GM19328 (cell line): ENCODE data around the gene STX18.
"Not testable (repeated sequence)": the region's sequence is repeated elsewhere in the genome, so short reads cannot be mapped to it uniquely, and the experiment has no call there.

Experiments used
- ATAC-seq: cut with Tn5 transposase; IDR thresholded peaks from one replicate; pipeline ENCODE4 v1.9.1; 2021; ENCODE audit warnings: mild to moderate bottlenecking, moderate library complexity; ENCODE audit not compliant: unreplicated experiment

STX18 gene

DNA sequence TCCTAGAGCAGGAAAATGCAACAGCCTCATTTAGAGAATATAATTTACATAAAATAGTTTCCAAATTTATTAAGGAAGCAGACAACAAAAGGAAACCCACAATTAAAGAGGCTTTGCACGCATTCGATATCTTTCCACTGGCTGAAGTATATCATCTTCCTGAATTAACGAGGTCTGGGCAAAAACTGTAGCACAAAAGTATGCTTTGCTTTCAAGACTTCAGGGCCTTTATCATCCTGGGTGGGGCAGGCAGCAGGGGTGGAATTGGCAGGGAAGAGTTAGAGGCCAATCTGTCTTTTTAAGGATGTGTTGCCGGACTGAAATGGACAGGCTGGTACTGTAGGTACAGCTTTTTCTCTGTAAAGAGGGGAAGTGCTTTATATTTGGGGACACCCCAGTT lies 17.0 kb upstream of the STX18 start:
- ATAC-seq = no peak

DNA sequence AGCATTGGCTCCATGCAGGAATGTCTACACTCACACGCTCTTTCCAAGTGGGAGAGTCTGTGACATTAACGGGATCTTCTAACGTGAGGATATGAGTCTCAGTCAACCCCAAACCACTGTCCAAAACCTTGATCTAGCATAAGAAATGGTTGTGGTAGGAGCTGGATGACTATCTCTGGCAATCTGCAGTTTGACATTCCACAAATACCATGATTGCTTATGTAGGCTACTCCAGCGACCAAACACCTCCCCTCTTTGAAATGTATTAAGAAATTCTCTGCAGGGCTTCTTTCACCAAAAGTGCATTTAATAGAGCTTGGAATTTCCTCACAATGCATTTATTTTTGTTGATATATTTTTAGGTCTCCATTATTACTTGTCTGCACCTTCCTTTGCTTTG lies 14.1 kb upstream of the STX18 start:
- ATAC-seq = no peak

DNA sequence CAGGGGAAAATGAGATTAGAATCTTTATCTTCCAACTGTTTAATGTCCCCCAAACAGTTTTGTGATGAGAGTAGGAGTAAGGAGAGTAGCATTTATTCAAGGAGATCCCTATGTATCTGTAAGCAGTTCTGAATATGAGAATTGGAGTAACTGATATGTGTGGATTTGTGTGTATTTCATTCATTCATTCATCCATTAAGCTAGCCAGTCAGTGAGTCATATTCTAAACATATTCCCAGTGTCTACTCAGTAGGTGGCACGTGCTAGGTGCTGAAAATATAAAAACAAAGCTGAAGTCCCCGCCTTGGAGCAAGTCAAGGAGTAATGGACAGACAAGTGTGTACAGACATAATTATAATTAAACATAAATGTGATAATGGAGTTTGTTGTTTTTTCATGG lies 12.4 kb upstream of the STX18 start:
- no peak for ATAC-seq

DNA sequence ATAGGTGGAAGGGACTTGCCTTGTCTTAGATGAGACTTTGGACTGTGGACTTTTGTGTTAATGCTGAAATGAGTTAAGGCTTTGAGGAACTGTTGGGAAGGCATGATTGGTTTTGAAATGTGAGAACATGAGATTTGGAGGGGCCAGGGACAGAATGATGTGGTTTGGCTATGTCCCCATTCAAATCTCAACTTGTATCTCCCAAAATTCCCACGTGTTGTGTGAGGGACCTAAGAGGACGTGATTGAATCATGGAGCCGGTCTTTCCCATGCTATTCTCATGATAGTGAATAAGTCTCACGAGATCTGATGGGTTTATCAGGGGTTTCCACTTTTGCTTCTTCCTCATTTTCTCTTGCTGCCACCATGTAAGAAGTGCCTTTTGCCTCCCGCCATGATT lies 10.2 kb upstream of the STX18 start:
- not testable (repeated sequence) for ATAC-seq

DNA sequence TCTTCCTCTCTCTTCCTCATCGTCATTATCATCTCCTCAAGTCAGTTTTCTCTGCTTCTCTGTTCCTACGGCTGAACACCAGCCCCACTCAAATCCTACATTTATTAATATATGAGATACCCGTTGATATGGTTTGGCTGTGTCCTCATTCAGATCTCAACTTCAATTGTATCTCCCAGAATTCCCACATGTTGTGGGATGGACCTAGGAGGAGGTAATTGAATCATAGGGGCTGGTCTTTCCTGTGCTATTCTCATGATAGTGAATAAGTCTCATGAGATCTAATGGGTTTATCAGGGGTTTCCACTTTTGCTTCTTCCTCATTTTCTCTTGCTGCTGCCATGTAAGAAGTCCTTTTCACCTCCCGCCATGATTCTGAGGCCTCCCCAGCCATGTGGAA lies 8.3 kb upstream of the STX18 start:
- ATAC-seq = not testable (repeated sequence)

DNA sequence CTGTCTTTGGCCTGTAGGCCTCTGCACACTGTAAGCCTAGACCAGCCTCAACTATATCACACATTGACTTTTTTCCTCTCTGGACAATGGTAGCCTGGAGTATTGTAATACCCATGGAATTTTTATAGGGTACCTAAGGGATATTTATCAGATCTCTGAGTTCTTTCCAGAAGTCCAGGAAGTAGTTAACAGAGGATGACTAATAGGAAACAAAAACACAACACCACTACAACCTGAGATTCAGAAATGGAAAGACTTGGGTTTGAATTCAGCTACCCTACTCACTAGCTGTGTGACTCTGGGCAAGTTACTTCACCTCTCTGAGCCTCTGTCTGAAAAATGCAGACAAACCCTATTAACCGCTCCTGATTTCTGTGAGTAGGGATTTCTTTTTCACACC lies 7.7 kb upstream of the STX18 start:
- ATAC-seq = no peak

DNA sequence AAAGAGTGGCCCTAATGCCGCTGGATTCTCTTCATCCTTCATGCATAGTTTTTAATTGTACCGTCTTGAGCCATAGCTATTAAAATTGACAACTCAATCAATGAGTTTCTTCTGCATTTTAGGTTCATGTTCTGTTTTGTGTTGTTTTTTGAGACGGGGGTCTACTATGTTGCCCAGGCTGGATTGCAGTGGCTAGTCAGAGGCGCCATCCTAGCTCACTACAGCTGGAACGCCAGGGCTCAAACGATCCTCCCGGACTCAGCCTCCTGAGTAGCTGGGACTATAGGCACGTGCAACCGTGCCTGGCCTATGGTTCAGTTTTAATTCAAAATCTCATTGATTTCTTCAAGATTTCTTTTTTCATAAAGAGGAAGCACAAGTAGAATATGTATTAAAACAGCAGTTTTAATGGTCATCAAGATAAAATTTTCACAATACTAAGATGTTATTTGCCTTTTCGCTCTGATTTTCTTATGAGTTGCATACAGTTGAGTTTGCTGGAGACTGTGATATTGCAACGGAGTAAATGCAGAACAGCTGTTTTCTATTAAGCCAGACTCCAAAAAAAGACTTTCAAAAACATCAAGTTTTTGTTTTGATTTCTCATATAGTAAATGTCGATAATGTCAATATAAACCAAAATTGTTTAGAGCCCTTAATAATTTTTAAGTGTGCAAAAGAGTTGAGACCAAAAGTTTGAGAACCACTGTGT lies 1.1 kb upstream of the STX18 start:
- ATAC-seq = no peak

DNA sequence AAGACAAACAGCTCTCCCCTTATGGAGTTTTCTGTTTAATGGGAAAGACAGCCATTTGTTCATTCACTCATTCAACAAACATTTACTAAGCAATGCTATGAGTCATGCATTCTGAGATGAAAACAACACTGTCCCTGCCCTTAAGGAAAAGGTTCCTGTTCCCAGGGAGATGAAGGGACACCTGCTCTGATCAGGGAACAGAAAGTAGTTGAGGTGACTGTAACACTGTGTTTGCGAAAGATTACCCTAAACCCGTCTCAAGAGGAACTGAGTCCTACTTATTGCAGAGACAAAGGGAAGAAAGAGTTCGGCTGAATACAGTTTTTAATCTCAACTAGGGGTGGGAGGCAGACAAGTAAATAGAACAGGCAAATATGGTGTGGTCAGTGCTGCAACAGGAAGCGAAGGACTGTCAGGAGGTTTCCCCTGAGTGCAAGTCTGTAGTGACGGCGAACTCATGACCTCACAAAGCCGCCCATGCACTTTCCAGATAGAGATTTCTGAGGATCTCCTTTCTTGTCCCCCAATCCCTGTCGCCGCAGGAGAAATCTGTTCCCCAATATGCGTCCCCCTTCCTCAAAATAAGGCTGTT lies 712 bp downstream of the STX18 start:
- ATAC-seq = no peak

DNA sequence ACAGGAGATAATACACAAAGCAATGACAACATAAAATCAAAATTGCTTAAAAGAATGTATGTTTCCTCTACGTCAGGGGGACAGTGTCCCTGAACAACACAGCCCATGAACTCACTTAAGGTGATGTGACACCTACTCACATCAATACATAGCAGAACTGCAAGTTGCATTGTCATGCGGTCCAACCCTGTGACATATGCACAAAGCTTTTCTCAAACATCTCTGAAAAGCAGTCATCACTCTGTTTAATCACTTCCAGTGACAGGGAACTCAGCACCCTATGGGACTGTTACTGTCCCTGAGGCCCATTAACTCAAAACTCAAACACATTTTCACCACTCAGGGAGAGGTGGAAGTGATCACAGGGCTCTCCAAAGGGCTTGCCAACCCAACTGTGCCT lies 2.4 kb downstream of the STX18 start:
- ATAC-seq = no peak

DNA sequence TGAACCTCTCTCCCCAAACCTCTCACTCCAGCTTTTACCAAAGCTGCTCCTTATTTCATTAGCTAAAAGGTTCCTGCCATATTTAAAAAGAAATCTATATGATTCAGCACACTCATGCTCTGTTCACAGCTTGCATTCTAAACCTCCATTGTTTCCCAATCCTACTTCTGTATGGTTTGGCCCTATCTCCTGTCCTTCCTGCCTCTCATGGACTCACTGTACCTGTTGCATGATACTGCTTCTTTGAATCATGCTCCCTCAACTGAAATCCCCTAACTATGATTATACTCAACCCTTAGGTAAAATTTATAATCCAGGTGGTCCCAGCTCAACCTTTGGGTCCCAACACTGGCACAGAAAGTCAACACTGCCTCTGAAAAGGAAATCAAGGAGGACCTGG lies 6.3 kb downstream of the STX18 start:
- no peak for ATAC-seq

DNA sequence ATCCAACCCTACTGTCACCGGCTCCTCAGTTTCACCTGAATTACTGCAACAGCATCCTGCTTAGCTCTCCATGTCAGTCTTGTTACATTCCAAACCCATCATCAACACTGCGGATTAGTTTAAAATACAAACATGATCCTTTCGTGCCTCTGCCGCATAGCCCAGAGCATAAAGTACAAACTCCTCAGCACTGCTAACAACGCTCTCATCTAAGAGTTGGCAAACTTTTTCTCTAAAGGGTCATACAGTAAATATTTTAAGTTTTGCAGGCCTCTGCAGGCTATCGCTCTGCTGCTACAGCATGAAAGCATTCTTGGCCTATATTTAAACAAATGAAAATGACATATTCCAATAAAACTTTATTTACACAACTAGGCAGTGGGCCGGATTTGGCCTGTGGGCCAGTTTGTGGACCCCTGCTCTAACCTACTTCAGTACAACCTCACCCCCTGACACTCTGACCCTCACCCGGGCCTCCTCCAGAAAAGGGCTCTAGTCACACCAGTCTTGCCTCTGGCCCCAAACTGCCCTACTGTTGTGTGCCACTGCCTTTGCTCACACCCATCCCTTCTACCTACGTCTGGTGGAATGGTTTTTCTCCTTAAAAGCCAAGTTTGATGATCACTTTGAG lies 7.2 kb downstream of the STX18 start:
- ATAC-seq = no peak

DNA sequence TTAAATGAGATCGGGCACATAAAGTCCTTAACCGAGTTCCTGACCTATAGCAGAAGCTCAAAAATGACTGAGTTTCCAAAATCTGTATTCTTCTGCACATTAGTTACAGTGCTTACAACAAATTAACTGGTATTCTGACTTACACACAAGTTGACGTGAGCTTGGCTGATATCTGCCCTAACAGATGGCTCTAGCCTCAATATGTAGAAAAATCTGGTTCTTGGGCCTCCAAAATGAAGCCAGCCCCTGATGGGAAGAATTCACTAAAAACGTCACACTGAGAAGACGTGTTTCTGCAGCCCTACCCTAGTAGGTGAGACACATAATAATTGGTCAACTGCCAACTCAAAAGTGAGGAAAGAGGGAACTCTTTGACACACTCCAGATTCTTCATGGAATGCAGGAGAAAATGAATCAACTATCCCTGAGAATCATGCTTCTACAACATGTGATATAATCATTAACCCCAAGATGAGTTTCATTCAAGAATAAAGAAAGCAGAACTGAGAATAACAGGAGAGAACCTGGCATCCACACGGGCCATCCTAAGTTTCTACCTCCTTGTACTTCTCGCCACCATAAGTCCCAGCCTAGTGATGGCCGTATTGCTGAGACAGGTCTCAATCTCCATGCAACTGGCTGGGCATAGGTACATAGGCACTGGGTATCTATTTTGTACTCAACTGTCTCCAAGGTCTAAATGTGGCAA lies 8.2 kb downstream of the STX18 start:
- ATAC-seq = no peak

DNA sequence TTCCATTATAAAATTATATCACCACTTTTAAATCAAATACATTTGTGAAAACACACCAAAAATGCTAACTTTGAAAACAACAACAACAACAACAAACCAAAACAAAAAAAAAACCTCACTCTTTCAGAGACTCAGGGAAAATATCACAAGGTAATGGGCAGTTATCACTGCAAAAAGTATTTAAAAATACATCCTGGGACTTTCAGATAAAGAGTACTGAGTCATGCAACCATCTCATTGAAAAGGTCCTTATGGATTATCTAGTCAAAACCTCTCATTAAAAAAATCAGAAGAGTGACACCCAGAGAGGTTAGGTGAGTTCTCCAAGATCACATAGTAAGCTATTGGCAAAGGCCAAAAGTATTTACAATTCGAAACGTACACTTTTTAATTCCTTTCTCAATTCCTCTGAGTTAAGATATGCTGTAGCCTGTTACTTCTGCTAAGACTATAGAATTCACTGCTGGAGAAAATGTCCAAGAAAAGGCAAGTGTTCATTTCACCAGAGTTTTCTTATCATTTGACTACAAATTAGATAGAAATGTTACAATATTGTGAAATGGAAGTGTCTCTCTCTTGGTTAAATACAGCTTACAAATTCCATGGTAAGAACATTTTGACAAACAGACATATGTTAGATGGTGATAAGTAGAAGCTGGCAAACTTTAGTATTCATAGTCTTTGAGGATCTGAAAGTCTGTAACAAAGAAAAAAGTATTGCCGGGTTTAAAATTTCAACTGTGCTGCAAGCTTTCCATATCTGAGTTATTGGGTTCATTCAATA lies 9.3 kb downstream of the STX18 start:
- no peak for ATAC-seq

DNA sequence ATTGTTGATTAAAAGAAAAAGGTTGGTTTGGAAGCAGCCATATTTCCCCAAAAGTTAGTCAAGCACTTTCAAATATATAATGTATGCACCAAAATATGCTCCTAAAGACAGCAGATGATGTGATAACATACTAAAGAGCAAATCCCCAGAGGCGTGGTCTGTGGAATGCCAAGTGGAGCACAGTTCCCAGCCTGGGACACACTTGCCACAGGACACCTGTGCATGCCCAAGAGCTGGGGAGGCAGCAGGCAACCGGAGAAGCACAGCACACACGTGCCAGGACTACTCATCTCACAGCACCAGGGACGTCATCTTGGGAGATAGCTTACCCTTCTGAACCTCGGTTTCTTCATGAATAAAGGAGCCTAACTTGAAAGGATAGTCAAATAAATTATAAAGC lies 12.5 kb downstream of the STX18 start:
- no peak for ATAC-seq

DNA sequence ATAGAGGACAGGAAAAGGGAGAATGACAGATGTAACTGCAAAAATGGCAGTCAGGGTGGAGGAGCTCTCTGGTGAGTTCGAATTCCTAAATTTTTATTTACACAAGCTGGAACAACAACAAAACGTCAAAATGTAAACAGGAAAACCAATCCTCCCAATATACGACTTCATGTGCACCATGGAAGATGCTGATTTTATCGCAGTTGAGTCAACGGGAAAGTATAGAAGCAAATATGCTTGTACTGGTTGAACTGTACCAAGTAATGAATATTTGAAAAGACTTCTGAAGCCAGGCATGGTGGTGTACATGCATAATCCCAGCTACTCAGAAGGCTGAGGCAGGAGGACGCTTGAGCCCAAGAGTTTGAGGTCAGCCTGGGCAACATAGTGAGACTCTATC lies 15.4 kb downstream of the STX18 start:
- no peak for ATAC-seq

DNA sequence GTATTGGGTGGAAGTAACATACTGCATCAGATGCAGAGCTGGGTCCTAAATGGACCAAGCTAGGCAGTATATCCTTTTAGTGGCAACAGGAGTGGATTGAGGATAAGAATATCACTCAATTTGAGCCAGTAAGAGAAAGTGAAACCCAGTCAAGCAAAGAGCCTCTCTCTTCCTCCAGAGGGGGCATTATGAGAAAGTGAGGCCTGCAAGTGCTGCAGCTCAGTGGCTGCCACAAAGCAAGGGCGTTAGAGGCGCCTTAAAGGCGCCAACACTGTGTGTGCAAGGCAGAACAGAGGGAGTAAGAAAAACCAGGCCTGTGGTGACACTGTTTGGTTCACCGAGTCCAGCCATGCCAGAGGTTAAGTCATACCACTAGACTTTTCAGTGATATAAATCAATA lies 17.5 kb downstream of the STX18 start:
- ATAC-seq = peak; percentile 97

DNA sequence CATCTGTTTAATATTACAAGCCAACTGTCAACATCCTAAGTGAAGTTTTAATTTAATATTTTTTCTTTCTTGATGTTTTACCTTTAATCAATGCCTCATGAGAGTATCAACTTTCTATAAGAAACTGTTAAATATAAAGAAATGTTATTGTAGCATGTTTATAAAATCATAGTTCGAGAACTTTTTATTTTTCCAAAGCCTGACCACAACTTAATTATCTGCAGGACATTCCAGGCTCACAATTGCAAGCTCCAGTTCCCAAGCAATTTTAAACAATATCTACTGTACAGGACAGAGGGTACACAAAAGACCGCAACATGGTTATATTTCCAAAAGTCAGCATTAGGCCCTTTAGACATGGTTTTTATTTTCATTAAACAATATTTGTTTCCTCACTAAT lies 20.1 kb downstream of the STX18 start:
- no peak for ATAC-seq

DNA sequence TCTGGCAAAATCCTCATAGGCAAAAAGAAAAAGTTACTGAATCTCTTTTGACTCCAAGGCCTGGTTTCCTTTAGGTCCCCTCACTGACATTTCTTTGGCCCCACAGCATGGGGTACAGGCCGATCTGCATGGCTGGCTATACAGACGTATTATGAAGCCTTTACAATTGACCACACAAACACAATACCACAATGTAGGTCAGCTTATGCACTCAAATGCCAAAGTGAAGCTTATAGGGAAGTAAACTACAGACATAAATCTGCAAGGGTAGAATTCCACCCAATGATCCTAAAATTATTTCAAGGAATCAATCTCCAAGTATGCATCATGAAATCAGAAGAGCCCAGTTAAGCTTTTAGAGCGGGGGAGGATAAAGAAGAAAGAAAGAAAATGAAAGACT lies 20.7 kb downstream of the STX18 start:
- no peak for ATAC-seq

DNA sequence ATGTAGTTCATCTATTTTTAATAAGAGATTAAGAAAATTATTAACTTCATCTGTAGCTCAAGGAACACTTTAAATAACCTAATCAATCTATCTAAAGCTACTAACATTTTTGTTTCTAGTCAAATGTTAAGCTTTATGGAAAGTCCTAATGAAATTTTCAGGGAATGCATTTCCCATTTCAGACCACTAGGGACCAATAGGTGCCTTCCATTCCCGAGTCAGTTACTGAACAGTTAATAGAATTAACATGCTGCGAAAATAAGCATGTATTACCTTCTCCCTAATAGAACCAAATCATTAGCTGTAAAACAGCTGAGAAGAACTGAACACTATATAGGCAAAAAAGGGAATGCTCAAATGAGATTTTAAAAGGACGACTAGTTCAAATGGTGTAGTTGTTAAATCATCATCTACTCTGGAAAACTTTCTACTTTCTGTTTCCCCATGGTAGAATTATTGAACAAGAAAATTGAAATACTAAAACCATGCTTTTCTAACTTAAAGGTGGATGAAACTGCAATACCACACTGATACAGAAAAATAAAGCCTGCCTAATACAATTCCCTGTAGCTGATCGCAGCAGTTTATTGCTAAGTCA lies 22.5 kb downstream of the STX18 start:
- ATAC-seq = no peak

DNA sequence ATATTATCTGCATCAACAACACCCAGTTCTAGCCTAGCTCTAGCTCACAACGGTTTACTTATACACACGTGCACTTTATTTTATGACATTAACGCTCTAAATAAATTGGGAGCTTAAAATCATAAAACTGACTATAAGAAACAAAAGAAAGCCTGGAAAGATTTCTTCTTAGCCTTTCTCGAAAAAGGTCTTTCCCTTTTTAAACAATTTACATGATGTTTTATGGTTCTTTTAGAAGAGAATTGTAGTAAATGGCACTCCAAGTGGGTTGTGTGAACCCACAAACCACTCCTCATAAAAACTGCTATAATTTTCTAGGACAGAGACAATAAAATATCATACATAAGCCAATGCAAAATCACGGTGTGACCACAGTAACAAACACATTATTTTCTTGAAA lies 23.1 kb downstream of the STX18 start:
- no peak for ATAC-seq

DNA sequence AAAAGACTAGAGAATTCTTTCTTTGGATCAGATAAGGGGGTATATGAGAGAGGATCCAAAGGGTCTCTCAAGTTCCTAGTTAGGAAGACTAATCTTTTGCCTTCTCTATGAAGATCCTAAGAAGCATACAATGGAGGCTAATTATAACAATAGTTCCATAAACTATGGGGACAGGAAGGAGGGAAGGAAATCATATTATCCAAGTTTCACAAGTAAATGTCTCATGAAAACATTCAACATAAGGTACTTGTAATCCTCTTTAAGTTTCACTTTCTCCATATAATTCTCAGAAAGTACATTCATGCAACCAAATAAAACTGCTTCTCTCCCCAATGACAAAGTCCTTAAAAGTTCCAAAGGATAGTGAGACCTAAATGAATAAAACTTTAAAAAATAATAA lies 27.1 kb downstream of the STX18 start:
- no peak for ATAC-seq
